PC-3 (cell line): ENCODE measurements around the gene ZNF615. TPM values are rescaled to one million over a fixed set of nuclear protein-coding genes. Genes with fewer than 3 reads are reported as not detected.

Experiments
- ATAC-seq: fragments of 200-7000 bp; cut with Tn5 transposase; 2 replicates; pipeline ENCODE4 v1.9.1; 2020; ENCODE audit warnings: mild to moderate bottlenecking, moderate library complexity
- BruUV-seq: library from RNA; stranded (reverse); fragments of 400-500 nt; replicated peaks from 2 replicates; lab custom pipeline; 2021; lab: Mats Ljungman, UMichigan
- CTCF ChIA-PET: fragments of 300-600 bp; sonication (Branson Sonifier 250); formaldehyde crosslinking; loops from one replicate; lab custom pipeline; 2022; ENCODE audit warnings: antibody characterized with exemption; lab: Charles Lee
- POLR2A ChIA-PET: fragments of 300-600 bp; sonication (Branson Sonifier 250); formaldehyde crosslinking; loops from one replicate; lab custom pipeline; 2022; ENCODE audit warnings: antibody characterized with exemption; ENCODE audit not compliant: unreplicated experiment; lab: Charles Lee
- DNase-seq: peaks from one replicate; pipeline ENCODE4 v3.0.0-alpha.2; 2015
- H2AFZ ChIP-seq: fragments of 300-600 bp; sonication (generic); 2 replicates; pipeline ENCODE4 v1.6.0; 2016; ENCODE audit warnings: antibody characterized with exemption, low read length
- H3F3A ChIP-seq: fragments of 300-600 bp; sonication (generic); one replicate; pipeline ENCODE4 v1.6.0; 2017; ENCODE audit warnings: antibody characterized with exemption, low read length, control low read depth, mild to moderate bottlenecking; ENCODE audit not compliant: unreplicated experiment
- H3K27ac ChIP-seq: fragments of 300-600 bp; sonication (generic); 2 replicates; pipeline ENCODE4 v1.5.1; 2016; ENCODE audit warnings: mild to moderate bottlenecking, low read length
- H3K27me3 ChIP-seq: fragments of 300-600 bp; sonication (generic); 2 replicates; pipeline ENCODE4 v1.6.1; 2016; ENCODE audit warnings: low read length, mixed read lengths
- H3K36me3 ChIP-seq: fragments of 300-600 bp; sonication (generic); 2 replicates; pipeline ENCODE4 v1.6.1; 2016; ENCODE audit warnings: low read depth, mixed run types, low read length, mixed read lengths
- H3K4me1 ChIP-seq: fragments of 300-600 bp; sonication (generic); 2 replicates; pipeline ENCODE4 v1.5.1; 2016; ENCODE audit warnings: low read length; ENCODE audit not compliant: insufficient read depth
- H3K4me2 ChIP-seq: fragments of 300-600 bp; sonication (generic); 2 replicates; pipeline ENCODE4 v1.6.0; 2016; ENCODE audit warnings: low read length
- H3K4me3 ChIP-seq: fragments of 300-600 bp; sonication (generic); 2 replicates; pipeline ENCODE4 v1.5.1; 2016; ENCODE audit warnings: mild to moderate bottlenecking, low read length, mixed read lengths
- H3K79me2 ChIP-seq: fragments of 300-600 bp; sonication (generic); 2 replicates; pipeline ENCODE4 v1.6.1; 2017; ENCODE audit warnings: low read length, mixed read lengths
- H3K9ac ChIP-seq: fragments of 300-600 bp; sonication (generic); 2 replicates; pipeline ENCODE4 v1.6.0; 2016; ENCODE audit warnings: mild to moderate bottlenecking, low read length
- H3K9me2 ChIP-seq: fragments of 300-600 bp; sonication (generic); replicated peaks from 2 replicates; pipeline ENCODE4 v1.6.1; 2016; ENCODE audit warnings: mixed run types, low read length, mixed read lengths
- H3K9me3 ChIP-seq: fragments of 300-600 bp; sonication (generic); 2 replicates; pipeline ENCODE4 v1.6.1; 2016; ENCODE audit warnings: low read length, mixed read lengths
- H4K20me1 ChIP-seq: fragments of 300-600 bp; sonication (generic); 2 replicates; pipeline ENCODE4 v1.6.1; 2016; ENCODE audit warnings: low read length, mixed read lengths
- EZH2 ChIP-seq: fragments of 300-600 bp; sonication (generic); IDR thresholded peaks from one replicate; pipeline ENCODE4 v1.6.1; 2017; ENCODE audit warnings: antibody characterized with exemption, mild to moderate bottlenecking, low read length; ENCODE audit not compliant: unreplicated experiment
- EZH2phosphoT487 ChIP-seq: fragments of 300-600 bp; sonication (generic); IDR thresholded peaks from 2 replicates; pipeline ENCODE4 v1.6.1; 2018; ENCODE audit warnings: mild to moderate bottlenecking, antibody characterized with exemption, low read length, borderline replicate concordance
- intact Hi-C: fragments of 100-400 bp; cut with micrococcal nuclease; formaldehyde crosslinking; loops from 2 replicates; pipeline ENCODE4 v1.9.0; 2023
- total RNA-seq: library from RNA; depleted of rRNA; stranded (reverse); fragments of >200 nt; gene quantifications from 2 replicates; pipeline ENCODE4 v1.2.3, GENCODE V29; 2014
- TF ChIP-seq, protein P1 (sequence below): fragments of 300-600 bp; sonication (generic); conservative IDR thresholded peaks from 2 replicates; pipeline ENCODE4 v1.5.1; 2017; ENCODE audit warnings: antibody characterized with exemption, low read depth, mild to moderate bottlenecking, low read length

Gene ZNF615
- total RNA-seq, 1 experiment from 2014 or later, result 5.5 TPM

DNA sequence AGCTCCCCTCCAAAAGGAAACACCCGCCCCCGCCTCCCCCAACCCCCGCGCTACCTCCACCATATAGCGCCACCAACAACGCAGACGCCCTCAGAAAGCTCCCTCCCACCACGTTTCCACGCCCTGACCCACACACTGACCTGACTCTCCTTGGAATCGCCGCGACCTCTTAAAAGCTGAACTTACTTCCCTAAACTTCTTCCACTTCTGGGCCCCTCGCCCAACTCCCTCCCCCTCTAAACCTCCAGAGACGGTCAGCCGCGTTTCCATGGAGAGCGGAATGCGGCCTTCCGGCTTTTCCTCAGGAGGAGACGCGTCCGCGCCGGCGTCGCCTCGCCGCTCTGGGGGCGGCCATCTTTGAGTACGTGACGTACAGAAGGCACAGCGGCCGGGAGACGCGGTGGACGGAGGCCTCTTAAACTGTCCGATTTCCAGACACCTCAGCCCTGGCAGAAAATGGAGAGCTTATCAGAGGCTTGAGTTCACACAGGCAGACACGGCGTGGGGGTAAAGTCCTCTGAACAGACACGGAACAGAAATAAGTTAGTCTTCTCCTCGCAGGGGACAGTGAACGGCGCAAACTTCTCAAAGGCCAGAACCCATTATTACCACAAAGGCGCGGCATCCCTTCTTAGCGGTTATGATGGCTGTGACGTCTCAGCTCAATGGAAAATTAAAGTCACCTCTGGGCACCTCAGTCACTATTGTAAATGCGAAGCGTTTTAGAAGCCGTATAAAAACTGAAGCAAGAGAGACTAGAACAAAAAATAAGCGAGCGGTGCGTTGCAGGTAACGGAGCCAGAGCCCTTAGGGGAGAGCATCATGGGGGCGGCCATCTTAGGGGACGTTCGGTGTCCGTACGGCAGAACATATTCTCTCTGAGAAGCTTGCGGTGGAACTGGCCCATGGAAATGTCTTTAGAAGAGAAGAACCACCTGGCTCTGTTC, 40.8 kb upstream of the ZNF615 start, which contains the start of gene ZNF432:
Gene ZNF432 (minus strand): TSS at position 284 of the 947 bp plus-strand sequence. CDS start 1,970 bp downstream, outside the sequence.
- CTCF ChIA-PET, result interaction anchor here (0.6 kb wide), 1 partner anchor 53 kb away, joined by 4 read pairs; no protein-coding TSS in a partner anchor
- peak within 1 kb of the TSS; percentile 71 for H3K4me3 ChIP-seq
- 0 out of 2 replicates have a peak, but pooled peaks cover 6% of the 10 kb centered on the region for H3K79me2 ChIP-seq
- TSS peak; percentile 94 for BruUV-seq
- H4K20me1 ChIP-seq, result no peaks in the 10 kb centered on the region
- H3K27ac ChIP-seq, result peak within 1 kb of the TSS; percentile 45
- H3F3A ChIP-seq, result no peaks in the 10 kb centered on the region
- peaks cover 3% of the 10 kb centered on the region; the same call in 1 of the 2 replicates for H3K4me1 ChIP-seq
- TF ChIP-seq EZH2 (no peak), EZH2phosphoT487 (no peak)
- TF ChIP-seq, protein P1, sequence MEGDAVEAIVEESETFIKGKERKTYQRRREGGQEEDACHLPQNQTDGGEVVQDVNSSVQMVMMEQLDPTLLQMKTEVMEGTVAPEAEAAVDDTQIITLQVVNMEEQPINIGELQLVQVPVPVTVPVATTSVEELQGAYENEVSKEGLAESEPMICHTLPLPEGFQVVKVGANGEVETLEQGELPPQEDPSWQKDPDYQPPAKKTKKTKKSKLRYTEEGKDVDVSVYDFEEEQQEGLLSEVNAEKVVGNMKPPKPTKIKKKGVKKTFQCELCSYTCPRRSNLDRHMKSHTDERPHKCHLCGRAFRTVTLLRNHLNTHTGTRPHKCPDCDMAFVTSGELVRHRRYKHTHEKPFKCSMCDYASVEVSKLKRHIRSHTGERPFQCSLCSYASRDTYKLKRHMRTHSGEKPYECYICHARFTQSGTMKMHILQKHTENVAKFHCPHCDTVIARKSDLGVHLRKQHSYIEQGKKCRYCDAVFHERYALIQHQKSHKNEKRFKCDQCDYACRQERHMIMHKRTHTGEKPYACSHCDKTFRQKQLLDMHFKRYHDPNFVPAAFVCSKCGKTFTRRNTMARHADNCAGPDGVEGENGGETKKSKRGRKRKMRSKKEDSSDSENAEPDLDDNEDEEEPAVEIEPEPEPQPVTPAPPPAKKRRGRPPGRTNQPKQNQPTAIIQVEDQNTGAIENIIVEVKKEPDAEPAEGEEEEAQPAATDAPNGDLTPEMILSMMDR, result no peak
- peaks cover 29% of the 10 kb centered on the region; the same call in 1 of the 2 replicates for H3K9me3 ChIP-seq
- POLR2A ChIA-PET, result interaction anchor here (0.6 to 0.7 kb wide), 2 partner anchors 256 to 346 kb away, joined by 4 read pairs; no protein-coding TSS in a partner anchor
- peak within 1 kb of the TSS; percentile 87 for H3K4me2 ChIP-seq
- H3K27me3 ChIP-seq, result no peaks in the 10 kb centered on the region
- peak within 1 kb of the TSS; percentile 81 for H3K9ac ChIP-seq
- peak; percentile 96 for ATAC-seq
- H3K9me2 ChIP-seq, result no peaks in the 10 kb centered on the region
- peak within 1 kb of the TSS; percentile 98 for H2AFZ ChIP-seq
- peak; percentile 94 for DNase-seq
- intact Hi-C loops, result loop anchor here (10.0 kb wide), 1 partner anchor 124 kb away; the partner anchor contains the start of gene ZNF613
- H3K36me3 ChIP-seq, result peaks cover 49% of the 10 kb centered on the region

DNA sequence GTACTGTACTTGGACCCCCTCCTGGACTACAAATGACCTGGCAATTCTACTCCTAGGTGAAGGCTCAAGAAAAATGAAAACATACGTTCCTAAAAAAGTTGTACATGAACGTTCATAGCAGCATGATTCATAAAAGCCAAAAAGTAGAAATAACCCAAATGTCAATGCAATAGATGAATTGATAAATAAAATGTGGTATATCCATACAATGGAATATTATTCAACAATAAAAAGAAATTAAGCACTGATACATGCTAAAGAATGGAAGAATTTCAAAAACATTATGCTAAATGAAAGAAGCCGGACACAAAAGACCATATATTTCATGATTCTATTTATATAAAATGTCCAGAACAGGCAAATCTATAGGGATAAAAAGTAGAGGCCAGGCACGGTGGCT, 31.2 kb upstream of the ZNF615 start:
- Histone ChIP-seq H3K4me2 (no peak overlapping the region), H3K9ac (no peak overlapping the region), H4K20me1 (no peaks in the 10 kb centered on the region), H3K27ac (no peak overlapping the region), H3K27me3 (no peaks in the 10 kb centered on the region), H3F3A (no peaks in the 10 kb centered on the region), H3K4me3 (no peak overlapping the region; the same call in 1 of the 2 replicates), H3K9me3 (peaks cover 38% of the 10 kb centered on the region), H3K79me2 (no peaks in the 10 kb centered on the region), H3K4me1 (no peaks in the 10 kb centered on the region), H3K9me2 (no peaks in the 10 kb centered on the region), H2AFZ (no peak overlapping the region), H3K36me3 (peaks cover 86% of the 10 kb centered on the region)
- DNase-seq, result no peak
- intact Hi-C loops, result no loop called here
- CTCF ChIA-PET, result no interaction called here
- BruUV-seq, result no TSS peak
- no peak for ATAC-seq
- TF ChIP-seq EZH2phosphoT487, result no peak
- TF ChIP-seq, protein P1, result no peak
- POLR2A ChIA-PET, result no interaction called here
